A673 (cell line): ENCODE results near the gene MAN1C1.
A peak's percentile ranks its signal among the peaks of the same experiment; 100 is the strongest.

Source experiments
- EZH2 ChIP-seq: fragments of 200-600 bp; sonication (generic); IDR thresholded peaks from 2 replicates; pipeline ENCODE4 v1.6.1; 2017; ENCODE audit warnings: borderline replicate concordance, low read depth, mild to moderate bottlenecking, mixed read lengths, antibody characterized with exemption, low read length; ENCODE audit not compliant: poor library complexity, severe bottlenecking
- TF ChIP-seq, protein P1 (sequence below): fragments of 300-800, 200-600 bp; sonication (generic); conservative IDR thresholded peaks from 2 replicates; pipeline ENCODE4 v1.5.1; 2017; ENCODE audit warnings: low read depth, mild to moderate bottlenecking, antibody characterized with exemption, low read length, moderate library complexity, mixed read lengths

- TF ChIP-seq, protein P1, sequence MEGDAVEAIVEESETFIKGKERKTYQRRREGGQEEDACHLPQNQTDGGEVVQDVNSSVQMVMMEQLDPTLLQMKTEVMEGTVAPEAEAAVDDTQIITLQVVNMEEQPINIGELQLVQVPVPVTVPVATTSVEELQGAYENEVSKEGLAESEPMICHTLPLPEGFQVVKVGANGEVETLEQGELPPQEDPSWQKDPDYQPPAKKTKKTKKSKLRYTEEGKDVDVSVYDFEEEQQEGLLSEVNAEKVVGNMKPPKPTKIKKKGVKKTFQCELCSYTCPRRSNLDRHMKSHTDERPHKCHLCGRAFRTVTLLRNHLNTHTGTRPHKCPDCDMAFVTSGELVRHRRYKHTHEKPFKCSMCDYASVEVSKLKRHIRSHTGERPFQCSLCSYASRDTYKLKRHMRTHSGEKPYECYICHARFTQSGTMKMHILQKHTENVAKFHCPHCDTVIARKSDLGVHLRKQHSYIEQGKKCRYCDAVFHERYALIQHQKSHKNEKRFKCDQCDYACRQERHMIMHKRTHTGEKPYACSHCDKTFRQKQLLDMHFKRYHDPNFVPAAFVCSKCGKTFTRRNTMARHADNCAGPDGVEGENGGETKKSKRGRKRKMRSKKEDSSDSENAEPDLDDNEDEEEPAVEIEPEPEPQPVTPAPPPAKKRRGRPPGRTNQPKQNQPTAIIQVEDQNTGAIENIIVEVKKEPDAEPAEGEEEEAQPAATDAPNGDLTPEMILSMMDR, result peak; percentile 33
- TF ChIP-seq EZH2, result no peak
Observed at GRCh38 chr1:25744140-25744581, 127.6 kb downstream of the MAN1C1 start.
